D341Med (cell line): Measurements from ENCODE around the gene HOXB2.
"Not testable (repeated sequence)": the region's sequence is repeated elsewhere in the genome, so short reads cannot be mapped to it uniquely, and the experiment has no call there.

Experiments
- DNase-seq: peaks from one replicate; pipeline ENCODE4 v3.0.0; 2012; ENCODE audit warnings: low spot score

The HOXB2 gene

DNA sequence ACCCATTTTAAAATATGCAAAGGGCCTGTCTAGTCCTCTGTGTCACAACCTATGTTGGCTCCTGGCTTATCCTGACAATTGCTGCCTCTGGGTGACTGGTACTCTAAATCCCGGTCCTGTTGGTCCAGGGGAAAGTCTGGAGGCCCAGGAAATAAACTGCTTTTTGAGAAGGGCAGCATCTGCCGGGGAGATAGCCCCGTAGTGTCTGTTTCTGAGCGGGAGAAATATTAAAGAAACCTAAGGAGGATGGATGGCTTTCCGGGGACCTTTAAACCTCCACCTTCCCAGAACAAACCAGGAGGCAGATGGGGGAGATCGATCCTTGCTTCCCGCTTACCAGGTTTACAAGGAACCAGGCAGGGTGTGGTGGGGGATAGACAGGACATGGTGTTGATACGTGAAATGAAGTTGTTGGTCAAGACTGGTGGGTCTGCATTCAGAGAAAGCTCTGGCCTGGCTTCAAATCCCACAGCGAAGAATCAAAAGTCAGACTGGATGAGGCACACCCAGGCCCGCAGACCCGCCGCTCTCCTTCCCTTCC, 3.8 kb downstream of the HOXB2 start:
- DNase-seq = no peak

DNA sequence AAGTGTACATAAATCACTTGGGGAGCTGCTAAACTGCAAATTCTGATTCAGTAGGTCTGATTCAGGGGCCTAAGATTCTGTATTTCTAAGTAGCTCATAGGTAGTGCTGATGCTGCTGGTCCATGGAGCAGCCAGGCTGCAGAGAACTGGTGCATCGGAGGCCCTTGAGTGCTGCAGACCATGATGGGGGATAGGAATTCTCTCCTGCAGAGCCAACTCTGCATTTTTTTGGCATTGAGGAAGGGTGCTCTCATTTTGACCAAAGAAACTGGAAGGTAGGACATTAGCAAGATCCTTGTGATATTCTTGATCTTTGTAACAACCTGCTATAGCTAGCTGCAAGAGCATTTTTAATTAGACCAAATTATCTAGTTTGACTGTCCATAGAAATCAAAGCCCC, 4.7 kb downstream of the HOXB2 start:
- DNase-seq = no peak

DNA sequence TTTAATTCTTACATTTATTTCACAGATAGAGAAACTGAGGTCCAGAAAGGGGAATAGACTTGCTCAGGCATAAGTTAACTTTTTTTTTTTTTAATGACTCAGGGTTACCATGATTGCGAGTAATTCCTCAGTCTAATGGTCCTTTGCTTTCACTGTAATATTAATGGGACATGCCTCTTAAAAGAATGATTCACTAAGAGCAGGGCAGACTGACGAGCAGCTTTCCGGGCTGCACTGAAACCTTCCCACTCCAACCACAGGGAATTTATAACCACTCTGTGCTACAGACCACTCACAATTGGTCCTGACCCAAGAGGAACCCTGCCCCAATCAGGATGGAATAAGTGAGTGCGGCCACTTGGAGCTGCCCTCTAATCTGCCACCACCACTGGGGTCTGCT, 5.7 kb downstream of the HOXB2 start:
- no peak for DNase-seq

DNA sequence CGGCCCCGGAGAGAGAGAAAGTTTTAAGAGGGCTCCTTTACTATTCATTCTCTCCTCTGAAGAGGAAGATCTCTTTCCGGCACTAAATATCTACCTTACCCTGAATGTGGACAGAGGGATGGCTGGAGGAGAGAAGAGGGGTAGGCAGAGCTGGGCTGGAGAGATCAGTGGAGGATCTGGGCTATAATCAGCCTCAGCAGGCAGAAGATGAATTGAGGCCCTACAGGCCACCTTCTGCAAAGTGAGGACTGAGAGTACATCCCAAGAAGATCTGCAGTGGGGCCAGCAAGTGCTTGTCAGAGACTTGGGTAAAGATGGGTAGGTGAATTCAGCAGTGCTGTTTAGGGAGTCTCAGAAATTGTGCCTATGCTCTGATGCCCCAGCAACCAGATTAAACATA, 7.6 kb downstream of the HOXB2 start:
- DNase-seq = peak; percentile 26

DNA sequence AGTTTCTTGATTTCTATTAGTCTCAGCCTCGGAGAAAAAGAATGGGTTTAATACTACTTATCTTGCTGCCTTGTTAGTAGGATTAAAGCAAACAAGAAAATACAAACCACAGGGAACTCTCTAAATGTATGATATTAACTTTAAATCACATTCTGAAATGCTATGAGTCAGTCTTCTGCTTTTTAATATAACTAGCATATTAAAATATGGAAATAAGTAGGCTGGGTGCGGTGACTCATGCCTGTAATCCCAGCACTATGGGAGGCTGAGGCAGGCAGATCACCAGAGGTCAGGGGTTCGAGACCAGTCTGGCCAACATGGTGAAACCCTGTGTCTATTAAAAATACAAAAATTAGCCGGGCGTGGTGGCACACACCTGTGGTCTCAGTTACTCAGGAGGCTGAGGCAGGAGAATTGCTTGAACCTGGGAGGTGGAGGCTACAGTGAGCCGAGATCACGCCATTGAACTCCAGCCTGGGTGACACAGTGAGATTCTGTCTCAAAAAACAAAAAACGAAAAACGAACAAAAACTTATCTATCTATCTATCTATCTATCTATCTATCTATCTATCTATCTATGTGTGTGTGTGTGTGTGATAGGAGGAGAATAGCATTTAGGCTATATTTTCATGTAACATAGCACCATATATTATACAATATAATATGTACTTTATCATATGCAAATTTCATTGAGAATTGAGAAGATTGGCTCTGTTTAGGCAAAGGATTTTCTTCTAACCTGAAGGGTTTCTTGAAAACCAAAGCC, 8.9 kb downstream of the HOXB2 start:
- DNase-seq = not testable (repeated sequence)

DNA sequence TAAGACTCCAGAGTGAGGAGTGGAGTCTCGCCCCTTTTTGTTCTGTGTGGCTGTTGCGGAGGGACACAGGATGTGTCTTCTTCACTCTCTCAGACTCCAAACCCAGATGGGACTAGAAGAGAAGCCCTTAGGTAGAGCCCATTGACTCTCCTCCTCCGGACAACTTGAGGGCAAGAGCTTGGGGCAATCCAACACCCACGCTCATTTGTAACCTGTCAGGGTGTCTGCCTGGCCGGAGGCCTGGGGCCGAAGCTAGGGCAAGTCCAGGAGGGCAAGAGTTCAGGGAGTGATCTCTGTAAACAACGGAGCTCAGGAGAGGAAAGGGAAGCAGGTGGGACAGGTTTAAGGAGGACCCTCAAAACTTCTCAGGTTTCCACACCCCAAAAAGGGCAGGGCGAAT, 12.6 kb downstream of the HOXB2 start:
- no peak for DNase-seq

DNA sequence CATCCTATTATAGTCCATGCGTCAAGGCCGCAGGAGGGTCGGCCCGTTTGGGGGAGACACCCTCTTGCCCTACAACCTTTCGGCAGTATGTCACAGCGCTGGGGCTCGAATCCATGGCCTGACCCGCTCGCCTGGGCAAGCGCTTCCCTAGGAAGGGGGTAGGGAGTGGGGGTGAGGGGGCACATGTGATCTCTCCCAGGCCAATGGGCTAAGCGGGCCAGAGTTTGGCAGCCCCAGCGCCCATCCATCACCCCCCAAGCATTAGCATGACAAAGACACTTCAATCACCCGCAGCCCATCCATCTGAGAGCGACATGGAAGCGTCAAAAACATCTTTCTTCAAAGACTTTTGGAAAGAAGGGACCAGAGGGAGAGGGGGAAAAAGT, 14.0 kb downstream of the HOXB2 start, which contains the start of gene HOXB1:
Gene HOXB1, minus strand, starts transcription at position 125 of the 386 bp plus-strand sequence. Its CDS starts 107 bp downstream, at position 18.
- peak; percentile 43 for DNase-seq

DNA sequence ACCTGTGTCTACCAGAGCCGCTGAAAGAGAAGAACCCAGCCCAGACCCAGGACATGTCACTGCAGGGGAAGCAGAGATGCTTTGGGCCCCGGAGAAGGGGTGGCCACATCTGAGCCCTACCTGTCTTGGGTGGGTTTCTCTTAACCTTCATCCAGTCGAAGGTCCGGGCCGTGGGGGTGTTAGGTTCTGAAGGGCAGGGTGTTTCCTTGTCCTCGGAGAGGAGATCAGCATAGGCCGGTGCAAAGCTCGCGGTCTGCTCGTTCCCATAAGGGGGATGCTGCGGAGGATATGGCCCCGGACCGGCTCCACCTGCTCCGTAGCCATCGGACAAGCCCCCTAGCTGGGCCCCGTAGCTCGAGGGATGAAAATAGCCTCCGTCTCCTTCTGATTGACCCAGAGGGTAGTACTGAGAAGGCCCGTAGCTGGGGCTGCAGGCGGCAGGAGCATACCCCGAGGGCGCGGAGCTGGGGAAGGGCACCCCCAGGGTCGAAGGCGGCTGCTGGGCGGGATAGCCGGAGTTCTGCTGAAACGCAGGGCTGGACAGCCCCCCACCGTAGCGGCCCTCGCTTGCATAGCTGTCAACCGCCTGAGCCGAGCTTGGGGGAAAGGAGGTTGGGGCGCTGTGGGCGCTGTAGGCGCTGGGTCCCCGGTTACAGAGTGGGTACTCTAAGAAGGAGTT, 14.6 kb downstream of the HOXB2 start:
- no peak for DNase-seq

DNA sequence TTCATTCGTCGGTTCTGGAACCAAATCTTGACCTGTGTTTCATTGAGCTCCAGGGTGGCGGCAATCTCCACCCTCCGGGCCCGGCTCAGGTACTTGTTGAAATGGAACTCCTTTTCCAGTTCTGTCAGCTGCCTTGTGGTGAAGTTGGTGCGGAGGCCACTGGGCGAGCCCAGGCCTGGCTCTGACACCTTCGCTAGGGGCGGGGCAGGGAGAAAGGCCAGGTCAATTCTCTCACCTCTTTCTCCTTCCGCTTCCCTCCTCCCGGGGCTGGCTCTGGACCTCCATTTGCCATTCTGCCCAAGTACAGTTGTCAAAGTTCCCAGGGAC, 15.3 kb downstream of the HOXB2 start:
- DNase-seq = no peak

DNA sequence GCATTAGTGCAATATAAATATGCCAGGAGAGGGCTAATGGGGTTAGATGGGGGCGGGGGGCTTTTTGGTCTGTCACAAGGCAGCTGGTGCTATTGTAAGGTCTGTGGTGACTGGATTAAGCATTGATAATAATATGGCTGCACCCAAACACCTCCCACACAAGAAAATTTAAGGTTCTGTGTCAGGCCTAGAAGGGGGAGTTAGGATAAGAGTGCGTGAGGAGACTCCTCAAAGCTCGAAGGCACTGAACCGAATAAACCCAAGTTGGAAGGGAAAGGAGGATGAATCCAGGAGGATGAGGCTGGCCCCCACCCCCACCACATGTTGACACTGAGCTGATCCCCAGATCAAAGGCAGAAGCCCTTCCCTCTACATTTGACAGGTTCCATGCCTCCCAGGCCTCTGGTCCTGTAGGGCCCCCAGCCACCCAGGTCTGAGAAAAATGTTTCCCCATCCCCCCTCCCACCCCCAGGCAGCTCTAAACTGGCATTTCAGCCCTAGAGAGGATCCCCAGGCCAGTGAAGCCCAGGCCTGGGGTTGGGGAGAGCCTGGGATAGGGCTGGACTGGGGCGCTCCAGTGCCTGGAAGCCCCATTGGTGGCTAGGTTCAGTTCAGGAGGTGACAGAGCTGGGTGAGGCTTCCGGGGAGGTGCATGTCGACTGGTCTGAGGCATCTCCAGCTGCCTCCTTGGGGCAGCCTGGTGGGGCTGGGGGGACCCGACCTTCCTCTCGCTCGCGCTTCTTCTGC, 15.8 kb downstream of the HOXB2 start:
- DNase-seq = peak; percentile 43

DNA sequence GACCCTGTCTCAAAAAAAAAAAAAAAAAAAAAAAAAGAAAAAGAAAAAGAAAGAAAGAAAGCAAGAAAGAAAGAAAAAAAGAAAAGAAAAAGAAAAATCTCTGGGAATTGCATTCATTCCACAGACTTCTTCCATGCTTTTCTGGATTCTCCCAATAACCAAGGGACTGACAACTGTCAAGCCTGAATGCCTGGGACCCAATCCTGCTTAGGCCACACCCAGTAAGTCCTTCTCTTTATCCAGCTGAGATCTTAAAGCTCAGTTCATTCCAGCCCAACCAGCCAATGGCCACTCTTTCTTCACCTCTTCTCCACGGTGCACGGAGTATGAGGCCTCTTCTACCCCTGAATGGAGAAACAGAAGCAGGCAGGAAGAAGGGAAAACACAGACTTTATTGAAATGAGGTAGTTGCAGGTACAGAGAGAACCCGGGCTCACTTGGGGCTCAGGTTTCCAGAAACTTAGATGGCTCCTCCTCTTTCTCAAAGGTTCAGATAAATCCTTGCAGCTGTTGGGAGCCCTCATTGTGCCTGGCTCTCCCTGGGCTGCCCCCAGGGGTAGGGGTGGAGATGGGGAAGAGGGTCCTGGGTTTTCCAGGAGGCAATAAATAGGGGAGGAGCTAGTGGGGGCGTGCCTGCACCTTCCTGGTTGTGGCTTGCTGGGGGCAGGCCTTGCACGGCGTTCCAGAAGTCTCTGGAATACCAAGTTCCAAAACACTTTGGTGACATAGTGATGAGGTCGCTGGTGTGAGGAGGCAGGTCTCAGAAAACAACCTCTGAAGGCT, 16.6 kb downstream of the HOXB2 start:
- no peak for DNase-seq

DNA sequence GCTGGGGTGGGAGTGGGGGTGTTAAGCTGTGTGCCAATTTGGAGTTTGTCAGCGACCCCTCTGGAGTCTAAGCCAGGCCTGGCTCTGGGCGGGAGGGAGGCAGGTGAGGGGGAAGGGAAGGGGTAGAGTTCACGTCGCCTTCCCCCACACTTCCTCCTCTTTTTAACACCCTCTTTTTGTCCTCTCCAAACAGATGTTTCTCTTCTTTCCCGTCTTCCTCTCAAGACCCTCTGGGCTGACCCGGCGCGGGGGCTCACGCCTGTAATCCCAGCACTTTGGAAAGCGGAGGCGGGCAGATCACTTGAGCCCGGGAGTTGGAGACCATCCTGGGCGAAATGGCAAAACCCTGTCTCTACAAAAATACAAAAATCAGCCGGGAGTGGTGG, 17.4 kb downstream of the HOXB2 start:
- DNase-seq = no peak

DNA sequence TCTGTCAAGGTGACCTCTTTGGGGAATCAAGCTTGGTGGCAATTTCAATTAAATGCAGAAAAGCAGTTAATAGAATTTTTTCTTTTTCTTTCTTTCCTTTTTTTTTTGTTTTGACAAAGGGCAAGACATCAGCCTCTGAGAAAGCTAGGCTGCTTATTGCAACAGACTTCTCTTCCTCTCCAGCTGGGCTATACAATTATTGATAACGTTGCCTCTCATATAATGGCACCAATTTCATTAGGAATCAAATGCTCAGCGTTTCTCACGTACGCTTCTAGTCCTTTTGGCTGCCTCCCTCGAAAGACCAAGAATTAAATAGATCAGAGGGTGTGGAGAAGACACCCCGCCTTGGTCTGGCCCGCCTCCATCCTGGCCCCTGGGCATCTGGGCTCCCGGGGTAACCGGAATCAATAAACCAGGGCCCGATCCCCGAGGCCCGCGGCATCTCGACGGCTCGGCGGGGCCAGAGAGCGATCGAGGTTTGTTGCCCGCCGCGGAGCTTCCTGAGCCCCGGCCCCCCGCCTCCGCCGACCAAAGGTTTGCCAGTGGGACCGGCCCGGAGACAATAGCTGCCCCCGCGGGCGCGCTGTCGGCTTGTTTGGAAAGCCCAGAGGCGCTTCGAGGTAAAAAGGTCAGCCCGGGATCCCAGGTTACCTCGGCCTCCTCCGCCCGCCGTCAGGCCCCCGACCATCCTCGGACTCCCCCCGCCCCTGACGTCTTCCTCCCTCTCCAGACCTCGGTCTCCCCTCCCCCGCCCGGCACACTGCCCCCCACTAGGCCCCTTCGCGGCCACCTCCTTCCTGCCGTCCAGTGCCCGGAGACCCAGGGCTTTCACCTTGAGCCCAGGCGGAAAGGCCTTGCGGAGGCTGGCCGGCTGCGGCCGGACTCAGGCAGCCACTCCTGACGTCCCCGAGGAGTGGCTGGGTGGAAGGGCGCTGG, 18.0 kb downstream of the HOXB2 start:
- no peak for DNase-seq

DNA sequence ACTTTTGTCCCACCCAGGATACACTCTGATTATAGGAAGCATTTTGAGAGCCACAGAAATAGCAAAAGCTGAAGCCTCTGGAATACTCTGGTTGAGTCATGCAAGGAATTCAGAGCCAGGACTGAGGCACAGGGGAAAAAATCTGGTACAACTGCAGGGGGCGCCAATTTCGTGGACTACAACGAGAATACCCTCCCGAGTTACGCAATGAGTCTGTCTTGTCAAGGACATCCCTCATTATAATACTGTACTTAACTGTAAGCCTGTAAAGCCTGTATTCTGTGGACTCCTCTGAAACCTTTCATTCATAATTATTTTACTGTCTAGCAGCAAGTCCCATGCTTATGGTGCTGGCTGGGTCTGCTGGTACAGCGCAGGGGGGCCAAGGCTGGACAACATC, 21.9 kb downstream of the HOXB2 start:
- DNase-seq = no peak

DNA sequence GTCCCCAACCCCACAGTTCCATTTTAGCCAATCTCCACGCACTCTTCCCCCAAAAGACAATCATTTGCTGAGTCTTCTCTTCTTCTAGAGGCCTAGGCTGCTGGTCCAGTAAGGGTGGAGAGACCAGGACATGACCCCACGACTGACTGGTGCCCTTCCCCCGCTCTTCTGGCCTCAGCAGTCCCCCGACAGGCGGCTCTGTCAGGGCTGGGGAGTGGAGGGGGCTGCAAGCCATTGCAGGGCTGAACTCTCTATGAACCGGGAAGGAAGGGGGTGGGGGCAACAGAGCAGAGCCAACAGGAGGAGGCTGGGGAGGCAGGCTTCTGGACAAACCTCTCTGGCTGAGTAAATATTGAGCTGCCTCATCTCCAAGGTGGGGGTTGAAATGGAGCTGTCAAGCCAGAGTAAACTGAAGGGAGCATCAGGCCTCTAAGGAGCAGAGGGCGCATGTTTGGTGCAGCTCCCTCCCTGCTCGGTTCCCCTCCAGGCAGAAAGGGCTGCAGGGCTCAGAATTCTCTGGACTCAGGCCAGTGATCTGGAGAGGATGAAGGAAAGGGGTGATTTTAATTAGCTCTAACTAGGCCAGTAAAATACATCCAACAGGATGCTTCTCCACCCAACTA, 22.8 kb downstream of the HOXB2 start:
- DNase-seq = no peak

DNA sequence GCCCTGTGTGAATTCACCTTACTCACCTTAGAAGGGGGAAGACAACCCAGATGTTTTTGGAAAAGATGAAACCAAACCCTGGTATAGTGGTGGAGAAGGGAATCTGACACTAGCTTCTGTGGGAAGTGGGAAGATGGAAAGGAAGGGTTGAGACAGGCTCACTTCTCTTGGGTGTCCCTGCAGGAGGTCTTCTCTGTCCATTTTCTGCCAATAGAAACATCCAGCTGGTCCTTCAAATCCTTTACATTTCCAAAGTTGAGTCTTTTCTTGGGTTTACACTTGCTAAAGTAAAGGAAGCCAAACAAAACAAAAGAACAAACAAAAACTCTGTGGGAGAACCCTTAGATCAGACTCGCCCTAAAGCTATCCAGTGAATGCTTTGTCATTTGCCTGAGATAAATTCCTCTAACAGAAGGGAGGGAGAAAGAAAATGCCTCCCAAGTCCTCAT, 24.3 kb downstream of the HOXB2 start:
- DNase-seq = no peak

DNA sequence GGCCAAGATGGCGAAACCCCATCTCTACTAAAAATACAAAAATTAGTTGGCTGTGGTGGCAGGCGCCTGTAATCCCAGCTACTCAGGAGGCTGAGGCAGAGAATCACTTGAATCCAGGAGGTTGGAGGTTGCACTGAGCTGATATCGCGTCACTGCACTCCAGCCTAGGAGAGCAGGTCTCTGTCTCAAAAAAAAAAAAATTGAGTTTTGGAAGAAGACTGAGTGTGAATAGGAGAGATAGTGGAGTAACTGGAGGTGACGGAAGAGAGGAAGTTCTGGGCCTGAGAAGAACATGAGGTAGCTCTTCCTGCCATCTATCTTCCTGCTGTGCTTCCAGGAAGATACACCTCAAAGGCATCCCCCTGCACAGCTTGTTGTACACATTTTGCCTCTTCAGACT, 25.5 kb downstream of the HOXB2 start:
- DNase-seq = no peak

DNA sequence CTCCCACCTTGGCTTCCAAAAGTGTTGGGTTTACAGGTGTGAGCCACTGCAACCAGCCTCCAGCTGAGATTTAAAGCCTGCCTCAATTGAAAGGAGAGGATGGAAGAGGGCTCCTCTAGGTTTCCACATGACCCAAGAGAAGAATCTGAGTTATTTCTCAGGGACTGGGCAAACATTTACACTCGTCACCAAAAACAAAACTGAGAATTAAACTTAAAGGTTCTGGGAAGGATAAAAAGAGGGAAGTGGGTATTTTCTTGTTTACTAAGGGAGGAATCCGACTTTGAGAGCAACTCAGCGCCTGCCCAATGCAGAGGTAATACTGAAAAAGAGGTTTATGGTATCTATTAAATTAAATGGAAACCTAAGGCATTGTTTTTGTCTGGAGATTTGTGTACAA, 27.4 kb downstream of the HOXB2 start:
- DNase-seq = no peak

DNA sequence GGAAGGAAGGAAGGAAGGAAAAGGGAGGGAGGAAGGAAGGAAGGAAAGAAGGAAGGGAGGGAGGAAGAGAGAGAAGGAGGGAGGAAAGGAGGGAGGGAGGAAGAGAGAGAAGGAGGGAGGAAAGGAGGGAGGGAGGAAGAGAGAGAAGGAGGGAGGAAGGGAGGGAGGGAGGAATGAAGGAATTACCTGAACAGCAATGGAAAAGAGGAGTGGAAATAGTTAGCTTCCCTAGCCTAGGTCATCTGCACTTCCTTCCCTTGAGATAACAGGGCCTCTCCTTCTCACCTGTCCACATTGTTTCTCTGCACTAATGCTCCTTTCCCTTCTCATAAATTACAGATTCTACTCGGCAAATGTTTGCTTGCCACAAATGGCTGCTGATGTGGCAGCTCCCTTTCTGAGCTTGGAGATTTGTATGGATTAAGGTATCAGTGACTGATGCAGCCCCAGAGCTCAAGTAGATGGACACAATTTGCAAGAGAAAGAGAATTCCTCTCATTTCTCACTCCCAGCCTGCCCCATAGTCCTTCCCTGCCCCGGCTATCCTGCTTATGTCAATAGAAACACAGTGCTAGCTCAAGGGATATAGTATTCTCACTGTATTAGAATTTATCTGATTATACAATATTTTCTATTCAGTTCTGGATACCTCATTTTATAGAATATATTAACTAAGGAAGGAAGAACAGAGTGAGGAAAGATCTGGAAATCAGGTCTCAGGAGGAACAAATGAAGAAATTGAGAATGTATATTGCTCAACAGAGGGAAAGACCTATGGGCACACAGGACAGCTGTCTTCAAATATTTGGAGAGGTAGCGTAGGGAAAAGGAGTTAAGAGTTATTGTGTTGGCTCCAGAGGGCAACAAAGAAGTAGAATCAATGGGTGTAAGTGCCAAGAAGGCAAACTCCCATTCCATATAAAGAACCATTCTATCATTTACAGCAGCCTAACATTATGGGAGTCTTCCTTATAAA, 28.7 kb downstream of the HOXB2 start:
- no peak for DNase-seq
